ENCODE results near the gene ITGB3BP.
"Not testable (repeated sequence)": the region's sequence is repeated elsewhere in the genome, so short reads cannot be mapped to it uniquely, and the experiment has no call there.

The ITGB3BP gene

GRCh38 chr1:63516629-63517028, 6.4 kb downstream of the ITGB3BP start:
- in situ Hi-C loops (cut with MboI; ENCODE audit: low pct_unique_long_range_greater_than_20kb, low sequenced_read_pairs) = no loop called here
- DNase-seq = no peak

GRCh38 chr1:63512584-63512983, 10.4 kb downstream of the ITGB3BP start:
- in situ Hi-C loops (cut with MboI; ENCODE audit: low pct_unique_long_range_greater_than_20kb, low sequenced_read_pairs) = no loop called here
- DNase-seq = no peak

GRCh38 chr1:63509718-63510117, 13.3 kb downstream of the ITGB3BP start:
- no peak for DNase-seq
- in situ Hi-C loops (cut with MboI; ENCODE audit: low pct_unique_long_range_greater_than_20kb, low sequenced_read_pairs) = no loop called here

GRCh38 chr1:63506782-63507181, 16.2 kb downstream of the ITGB3BP start:
- in situ Hi-C loops (cut with MboI; ENCODE audit: low pct_unique_long_range_greater_than_20kb, low sequenced_read_pairs) = no loop called here

GRCh38 chr1:63501256-63501655, 21.8 kb downstream of the ITGB3BP start:
- in situ Hi-C loops (cut with MboI; ENCODE audit: low pct_unique_long_range_greater_than_20kb, low sequenced_read_pairs) = no loop called here
- no peak for DNase-seq

More at GRCh38 chr1:63506782-63507181, 16.2 kb downstream of the ITGB3BP start:
- DNase-seq = no peak

GRCh38 chr1:63498106-63498505, 24.9 kb downstream of the ITGB3BP start:
- DNase-seq = no peak
- in situ Hi-C loops (cut with MboI; ENCODE audit: low pct_unique_long_range_greater_than_20kb, low sequenced_read_pairs) = no loop called here

- in situ Hi-C loops (cut with MboI; ENCODE audit: low pct_unique_long_range_greater_than_20kb, low sequenced_read_pairs) = no loop called here
Measured at GRCh38 chr1:63497577-63497976, 25.4 kb downstream of the ITGB3BP start.

GRCh38 chr1:63487336-63488065, 35.5 kb downstream of the ITGB3BP start:
- in situ Hi-C loops (cut with MboI; ENCODE audit: low pct_unique_long_range_greater_than_20kb, low sequenced_read_pairs) = no loop called here
- DNase-seq = no peak

More at GRCh38 chr1:63497577-63497976, 25.4 kb downstream of the ITGB3BP start:
- DNase-seq = no peak

GRCh38 chr1:63486629-63487028, 36.4 kb downstream of the ITGB3BP start:
- in situ Hi-C loops (cut with MboI; ENCODE audit: low pct_unique_long_range_greater_than_20kb, low sequenced_read_pairs) = no loop called here
- no peak for DNase-seq

- in situ Hi-C loops (cut with MboI; ENCODE audit: low pct_unique_long_range_greater_than_20kb, low sequenced_read_pairs) = no loop called here
- no peak for DNase-seq
Measured at GRCh38 chr1:63480057-63480456, 43.0 kb downstream of the ITGB3BP start.

- no peak for DNase-seq
- in situ Hi-C loops (cut with MboI; ENCODE audit: low pct_unique_long_range_greater_than_20kb, low sequenced_read_pairs) = no loop called here
Measured at GRCh38 chr1:63475761-63476160, 47.3 kb downstream of the ITGB3BP start.

- in situ Hi-C loops (cut with MboI; ENCODE audit: low pct_unique_long_range_greater_than_20kb, low sequenced_read_pairs); DNase-seq: not testable (repeated sequence)
Measured at GRCh38 chr1:63468683-63469082, 54.3 kb downstream of the ITGB3BP start.

GRCh38 chr1:63466759-63467158, 56.3 kb downstream of the ITGB3BP start:
- DNase-seq = no peak
- in situ Hi-C loops (cut with MboI; ENCODE audit: low pct_unique_long_range_greater_than_20kb, low sequenced_read_pairs) = no loop called here

- in situ Hi-C loops (cut with MboI; ENCODE audit: low pct_unique_long_range_greater_than_20kb, low sequenced_read_pairs) = no loop called here
- DNase-seq = no peak
Measured at GRCh38 chr1:63466181-63466580, 56.8 kb downstream of the ITGB3BP start.

- DNase-seq = no peak
- in situ Hi-C loops (cut with MboI; ENCODE audit: low pct_unique_long_range_greater_than_20kb, low sequenced_read_pairs) = no loop called here
Measured at GRCh38 chr1:63463248-63463647, 59.8 kb downstream of the ITGB3BP start.

- no peak for DNase-seq
- in situ Hi-C loops (cut with MboI; ENCODE audit: low pct_unique_long_range_greater_than_20kb, low sequenced_read_pairs) = no loop called here
Measured at GRCh38 chr1:63461661-63462230, 61.3 kb downstream of the ITGB3BP start.

- in situ Hi-C loops (cut with MboI; ENCODE audit: low pct_unique_long_range_greater_than_20kb, low sequenced_read_pairs) = no loop called here
Measured at GRCh38 chr1:63458750-63459149, 64.3 kb downstream of the ITGB3BP start.

GRCh38 chr1:63454269-63454668, 68.8 kb downstream of the ITGB3BP start:
- in situ Hi-C loops (cut with MboI; ENCODE audit: low pct_unique_long_range_greater_than_20kb, low sequenced_read_pairs) = no loop called here
- peak; percentile 9 for DNase-seq

More at GRCh38 chr1:63458750-63459149, 64.3 kb downstream of the ITGB3BP start:
- no peak for DNase-seq

GRCh38 chr1:63453232-63453631, 69.8 kb downstream of the ITGB3BP start:
- no peak for DNase-seq
- in situ Hi-C loops (cut with MboI; ENCODE audit: low pct_unique_long_range_greater_than_20kb, low sequenced_read_pairs) = no loop called here

- no peak for DNase-seq
- in situ Hi-C loops (cut with MboI; ENCODE audit: low pct_unique_long_range_greater_than_20kb, low sequenced_read_pairs) = no loop called here
Measured at GRCh38 chr1:63450416-63450815, 72.6 kb downstream of the ITGB3BP start.

GRCh38 chr1:63448731-63449246, 74.2 kb downstream of the ITGB3BP start:
- in situ Hi-C loops (cut with MboI; ENCODE audit: low pct_unique_long_range_greater_than_20kb, low sequenced_read_pairs) = no loop called here
- no peak for DNase-seq

Measured in KBM-7 (cell line).